Caco-2 (cell line): ENCODE measurements around the gene NINJ2. TPM values are rescaled to one million over a fixed set of nuclear protein-coding genes. Genes with fewer than 3 reads are reported as not detected.

ENCODE experiments used
- BruUV-seq: library from RNA; stranded (reverse); fragments of 400-500 nt; replicated peaks from 2 replicates; lab custom pipeline; 2021; lab: Mats Ljungman, UMichigan
- CTCF ChIA-PET: fragments of 300-600 bp; sonication (Branson Sonifier 250); formaldehyde crosslinking; loops from one replicate; lab custom pipeline; 2022; ENCODE audit warnings: antibody characterized with exemption; lab: Charles Lee
- POLR2A ChIA-PET: fragments of 300-600 bp; sonication (Branson Sonifier 250); formaldehyde crosslinking; loops from one replicate; lab custom pipeline; 2022; ENCODE audit warnings: antibody characterized with exemption; lab: Charles Lee
- DNase-seq, 2 experiments: peaks; one replicate each; pipeline versions ENCODE4 v3.0.0 to v3.0.0-alpha.2; 2020 to 2022
- H3K27me3 ChIP-seq: replicated peaks from 2 replicates; pipeline ENCODE4 v1.6.0; 2011; ENCODE audit warnings: low read length; ENCODE audit not compliant: control insufficient read depth, insufficient read depth
- H3K36me3 ChIP-seq: 2 replicates; pipeline ENCODE4 v1.5.1; 2011; ENCODE audit warnings: low read length; ENCODE audit not compliant: control insufficient read depth, insufficient read depth
- H3K4me1 ChIP-seq: fragments of 250-450 bp; sonication (Bioruptor Pico); 2 replicates; pipeline ENCODE4 v1.5.1; 2020; ENCODE audit warnings: mild to moderate bottlenecking
- H3K4me3 ChIP-seq: 2 replicates; pipeline ENCODE4 v1.5.1; 2011; ENCODE audit warnings: low read depth, mild to moderate bottlenecking, control low read depth, low read length
- H3K9me3 ChIP-seq: fragments of 250-450 bp; sonication (Bioruptor Pico); 2 replicates; pipeline ENCODE4 v1.5.1; 2020; ENCODE audit warnings: mild to moderate bottlenecking, moderate library complexity
- H3K27ac Mint-ChIP-seq: one replicate; pipeline ENCODE4 v1.8.0; 2022; ENCODE audit warnings: mixed read lengths; ENCODE audit not compliant: unreplicated experiment
- H3K27me3 Mint-ChIP-seq: one replicate; pipeline ENCODE4 v1.8.0; 2022; ENCODE audit warnings: mixed read lengths; ENCODE audit not compliant: insufficient read depth, unreplicated experiment
- H3K36me3 Mint-ChIP-seq: one replicate; pipeline ENCODE4 v1.8.0; 2022; ENCODE audit warnings: mild to moderate bottlenecking, mixed read lengths; ENCODE audit not compliant: insufficient read depth, unreplicated experiment
- H3K4me1 Mint-ChIP-seq: one replicate; pipeline ENCODE4 v1.8.0; 2022; ENCODE audit warnings: low read depth, mixed read lengths; ENCODE audit not compliant: unreplicated experiment
- H3K4me3 Mint-ChIP-seq: one replicate; pipeline ENCODE4 v1.8.0; 2022; ENCODE audit warnings: mild to moderate bottlenecking, moderate library complexity, mixed read lengths; ENCODE audit not compliant: unreplicated experiment
- H3K9me3 Mint-ChIP-seq: one replicate; pipeline ENCODE4 v1.8.0; 2022; ENCODE audit warnings: mixed read lengths; ENCODE audit not compliant: unreplicated experiment
- intact Hi-C: fragments of 100-400 bp; cut with micrococcal nuclease; formaldehyde crosslinking; loops from one replicate; pipeline ENCODE4 v1.10.0; 2022; ENCODE audit not compliant: unreplicated experiment
- total RNA-seq: library from RNA; stranded (reverse); gene quantifications from 2 replicates; pipeline ENCODE4 v1.2.3, GENCODE V29; 2022
- TF ChIP-seq, protein P1 (sequence below), 2 experiments: fragments of 200-600 bp in 1 of 2; IDR thresholded peaks; 1 replicate in 1 of 2; 2 replicates in 1 of 2; pipeline versions ENCODE4 v1.5.1 to v1.8.0; 2011 to 2022; ENCODE audit warnings: antibody characterized with exemption in 1 of 2, control low read depth in 1 of 2, inconsistent platforms in 1 of 2, low read depth in 1 of 2, low read length in 1 of 2, mild to moderate bottlenecking in 1 of 2, moderate library complexity in 1 of 2; ENCODE audit not compliant: insufficient read depth in 1 of 2, severe bottlenecking in 1 of 2, unreplicated experiment in 1 of 2

The NINJ2 gene
- total RNA-seq, 1 experiment from 2014 or later = 7.0 TPM

DNA sequence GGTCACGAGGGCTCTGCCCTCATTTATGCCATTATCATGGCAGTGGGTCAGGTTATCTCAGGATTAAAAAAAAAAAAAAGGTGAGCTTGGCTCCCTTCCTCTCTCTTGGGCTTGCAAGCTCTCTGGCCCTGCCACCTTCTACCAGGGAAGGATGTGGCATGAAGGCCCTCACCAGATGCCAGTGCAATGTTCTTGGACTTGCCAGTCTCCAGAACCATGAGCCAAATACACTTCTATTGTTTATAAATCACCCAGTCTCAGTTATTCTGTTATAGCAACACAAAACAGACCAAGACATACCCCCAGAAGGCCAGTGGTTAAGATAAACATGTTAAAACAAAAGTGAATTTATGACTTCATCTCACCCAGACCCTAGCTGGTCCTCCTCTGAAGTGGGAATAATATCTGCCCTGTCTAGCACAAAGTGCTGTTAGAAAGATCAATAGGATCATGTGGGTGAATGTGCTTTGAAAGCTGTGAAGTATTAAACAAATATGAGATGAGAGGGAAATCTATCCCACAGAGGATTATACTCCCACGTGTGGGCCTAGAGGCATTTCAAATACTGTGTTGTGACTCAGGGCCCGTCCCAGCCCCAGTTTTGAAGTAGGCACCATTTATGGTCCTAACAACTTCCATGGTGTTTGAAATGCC, 88.6 kb downstream of the NINJ2 start:
- Mint-ChIP-seq H3K4me3 (no peak overlapping the region), H3K9me3 (no peaks in the 10 kb centered on the region), H3K27ac (peak overlapping the region; percentile 67), H3K4me1 (peaks cover 36% of the 10 kb centered on the region), H3K36me3 (peaks cover 24% of the 10 kb centered on the region), H3K27me3 (no peaks in the 10 kb centered on the region)
- H3K4me3 ChIP-seq = no peak overlapping the region
- no TSS peak for BruUV-seq
- H3K27me3 ChIP-seq = no peaks in the 10 kb centered on the region
- TF ChIP-seq, protein P1, sequence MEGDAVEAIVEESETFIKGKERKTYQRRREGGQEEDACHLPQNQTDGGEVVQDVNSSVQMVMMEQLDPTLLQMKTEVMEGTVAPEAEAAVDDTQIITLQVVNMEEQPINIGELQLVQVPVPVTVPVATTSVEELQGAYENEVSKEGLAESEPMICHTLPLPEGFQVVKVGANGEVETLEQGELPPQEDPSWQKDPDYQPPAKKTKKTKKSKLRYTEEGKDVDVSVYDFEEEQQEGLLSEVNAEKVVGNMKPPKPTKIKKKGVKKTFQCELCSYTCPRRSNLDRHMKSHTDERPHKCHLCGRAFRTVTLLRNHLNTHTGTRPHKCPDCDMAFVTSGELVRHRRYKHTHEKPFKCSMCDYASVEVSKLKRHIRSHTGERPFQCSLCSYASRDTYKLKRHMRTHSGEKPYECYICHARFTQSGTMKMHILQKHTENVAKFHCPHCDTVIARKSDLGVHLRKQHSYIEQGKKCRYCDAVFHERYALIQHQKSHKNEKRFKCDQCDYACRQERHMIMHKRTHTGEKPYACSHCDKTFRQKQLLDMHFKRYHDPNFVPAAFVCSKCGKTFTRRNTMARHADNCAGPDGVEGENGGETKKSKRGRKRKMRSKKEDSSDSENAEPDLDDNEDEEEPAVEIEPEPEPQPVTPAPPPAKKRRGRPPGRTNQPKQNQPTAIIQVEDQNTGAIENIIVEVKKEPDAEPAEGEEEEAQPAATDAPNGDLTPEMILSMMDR (IDR thresholded peaks at IDR 0.05; ENCODE audit: insufficient read depth in 1 of 2, low read depth in 1 of 2, low read length in 1 of 2, severe bottlenecking in 1 of 2, unreplicated experiment in 1 of 2) = no peak
- DNase-seq = peak in 1 of 2 experiments; percentile 19
- no peaks in the 10 kb centered on the region for H3K9me3 ChIP-seq
- intact Hi-C loops = loop anchor here (10.0 kb wide), 1 partner anchor 520 kb away; no protein-coding TSS in a partner anchor
- no peaks in the 10 kb centered on the region for H3K36me3 ChIP-seq
- peaks cover 56% of the 10 kb centered on the region for H3K4me1 ChIP-seq
- CTCF ChIA-PET = interaction anchor here (0.7 to 2.7 kb wide), 4 partner anchors 151 to 519 kb away, joined by 3 to 80 read pairs (median 6); partner anchors contain the start of gene WNK1
- POLR2A ChIA-PET = interaction anchor here (0.6 kb wide), 1 partner anchor 37 kb away, joined by 3 read pairs; no protein-coding TSS in a partner anchor

DNA sequence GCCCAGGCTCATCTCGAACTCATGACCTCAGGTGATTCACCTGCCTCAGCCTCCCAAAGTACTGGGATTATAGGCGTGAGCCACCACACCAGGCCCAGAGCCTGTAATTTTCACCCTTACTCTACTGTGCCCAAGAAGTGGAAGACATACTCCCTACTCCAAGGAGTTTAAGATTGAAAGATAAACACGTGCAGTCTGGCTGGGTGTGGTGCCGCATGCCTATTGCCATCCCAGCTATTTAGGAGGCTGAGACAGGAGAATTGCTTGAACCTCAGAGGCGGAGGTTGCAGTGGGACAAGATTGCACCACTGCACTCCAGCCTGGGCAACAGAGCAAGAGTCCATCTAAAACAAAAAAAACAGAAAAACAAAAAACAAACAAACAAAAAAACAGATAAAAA, 90.0 kb downstream of the NINJ2 start:
- Mint-ChIP-seq H3K4me3 (no peak overlapping the region), H3K4me1 (peaks cover 33% of the 10 kb centered on the region), H3K27me3 (no peaks in the 10 kb centered on the region), H3K27ac (peak overlapping the region; percentile 13), H3K9me3 (no peaks in the 10 kb centered on the region), H3K36me3 (peaks cover 24% of the 10 kb centered on the region)
- no TSS peak for BruUV-seq
- Histone ChIP-seq H3K27me3 (no peaks in the 10 kb centered on the region), H3K36me3 (no peaks in the 10 kb centered on the region), H3K4me3 (no peak overlapping the region), H3K9me3 (no peaks in the 10 kb centered on the region), H3K4me1 (peaks cover 56% of the 10 kb centered on the region)
- peak in 1 of 2 experiments; percentile 28 for DNase-seq
- CTCF ChIA-PET = no interaction called here
- intact Hi-C loops = loop anchor here (10.0 kb wide), 1 partner anchor 522 kb away; no protein-coding TSS in a partner anchor
- POLR2A ChIA-PET = no interaction called here
- TF ChIP-seq, protein P1 (IDR thresholded peaks at IDR 0.05; ENCODE audit: insufficient read depth in 1 of 2, low read depth in 1 of 2, low read length in 1 of 2, severe bottlenecking in 1 of 2, unreplicated experiment in 1 of 2) = no peak

DNA sequence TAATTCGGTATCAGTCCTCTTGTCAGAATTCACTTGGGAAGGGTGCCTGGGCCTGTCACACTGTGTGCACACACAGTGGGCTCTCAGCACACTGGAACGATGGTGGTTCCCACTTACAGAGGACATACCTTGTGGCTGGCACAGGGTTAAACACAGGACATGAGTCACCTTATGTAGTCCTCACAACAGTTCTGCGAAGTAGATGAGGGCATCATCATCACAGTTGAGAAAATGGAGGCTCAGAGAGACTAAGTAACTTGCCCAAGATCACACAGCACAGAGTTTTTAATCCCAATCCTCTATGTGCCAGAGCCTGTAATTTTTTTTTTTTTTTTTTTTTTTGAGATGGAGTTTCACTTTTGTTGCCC, 90.7 kb downstream of the NINJ2 start:
- BruUV-seq = no TSS peak
- H3K9me3 Mint-ChIP-seq = no peaks in the 10 kb centered on the region
- TF ChIP-seq, protein P1 (IDR thresholded peaks at IDR 0.05; ENCODE audit: insufficient read depth in 1 of 2, low read depth in 1 of 2, low read length in 1 of 2, severe bottlenecking in 1 of 2, unreplicated experiment in 1 of 2) = no peak
- intact Hi-C loops = loop anchor here (10.0 kb wide), 1 partner anchor 522 kb away; no protein-coding TSS in a partner anchor
- H3K36me3 Mint-ChIP-seq = peaks cover 24% of the 10 kb centered on the region
- ChIA-PET CTCF (interaction anchor here (2.5 to 5.7 kb wide), 2 partner anchors 179 to 377 kb away, joined by 17 to 102 read pairs; partner anchors contain the start of genes RAD52 and WNK1), POLR2A (interaction anchor here (2.6 to 2.7 kb wide), 2 partner anchors 60 to 179 kb away, joined by 15 to 36 read pairs; partner anchors contain the start of gene WNK1)
- no peaks in the 10 kb centered on the region for H3K9me3 ChIP-seq
- H3K27me3 ChIP-seq = no peaks in the 10 kb centered on the region
- peak overlapping the region; percentile 80 for H3K4me3 Mint-ChIP-seq
- peaks cover 53% of the 10 kb centered on the region for H3K4me1 ChIP-seq
- no peak for DNase-seq
- peak overlapping the region; percentile 81 for H3K27ac Mint-ChIP-seq
- H3K27me3 Mint-ChIP-seq = no peaks in the 10 kb centered on the region
- H3K4me1 Mint-ChIP-seq = peaks cover 35% of the 10 kb centered on the region
- H3K4me3 ChIP-seq = no peak overlapping the region
- H3K36me3 ChIP-seq = no peaks in the 10 kb centered on the region
